Measurements from ENCODE around the gene CDS1. TPM values are rescaled to one million over a fixed set of nuclear protein-coding genes. Genes with fewer than 3 reads are reported as not detected.

The CDS1 gene
- total and polyA plus RNA-seq, 2 donors from 2014 or later: 13.5 to 18.8 TPM

- TF ChIP-seq CTCF (IDR thresholded peaks at IDR 0.05; ENCODE audit: borderline replicate concordance, extremely low read depth, insufficient read depth): no peak
- no peak overlapping the region for H3K27ac ChIP-seq (ENCODE audit: low read depth in 2 of 2, low read length in 2 of 2)
- DNase-seq (no peak), FAIRE-seq (no peak)
- intact Hi-C loops (cut with DNase I): no loop called here
- H3K9ac ChIP-seq (ENCODE audit: low read length in 3 of 3): no peak overlapping the region
- H3K36me3 ChIP-seq (ENCODE audit: control insufficient read depth in 2 of 3, insufficient read depth in 3 of 3, low read length in 3 of 3): peaks cover 0 to under 1% (median 0%) of the 10 kb centered on the region in 3 donors
- H3K9me3 ChIP-seq (ENCODE audit: control insufficient read depth in 2 of 3, insufficient read depth in 1 of 3, low read length in 3 of 3): no peaks in the 10 kb centered on the region
- H3K4me1 ChIP-seq (ENCODE audit: control insufficient read depth in 2 of 3, insufficient read depth in 2 of 3, low read depth in 1 of 3, low read length in 3 of 3): no peaks in the 10 kb centered on the region
- H3K4me3 ChIP-seq (ENCODE audit: low read length in 3 of 3): no peak overlapping the region
- H3K27me3 ChIP-seq (ENCODE audit: control insufficient read depth, insufficient read depth, low read length): no peaks in the 10 kb centered on the region
Measured at GRCh38 chr4:84644087-84644486, 61.2 kb downstream of the CDS1 start.

- Histone ChIP-seq H3K4me3 (ENCODE audit: low read length in 3 of 3) (no peak overlapping the region), H3K9me3 (ENCODE audit: control insufficient read depth in 2 of 3, insufficient read depth in 1 of 3, low read length in 3 of 3) (no peaks in the 10 kb centered on the region), H3K27ac (ENCODE audit: low read depth in 2 of 2, low read length in 2 of 2) (no peak overlapping the region), H3K4me1 (ENCODE audit: control insufficient read depth in 2 of 3, insufficient read depth in 2 of 3, low read depth in 1 of 3, low read length in 3 of 3) (no peaks in the 10 kb centered on the region), H3K27me3 (ENCODE audit: control insufficient read depth, insufficient read depth, low read length) (no peaks in the 10 kb centered on the region), H3K9ac (ENCODE audit: low read length in 3 of 3) (no peak overlapping the region), H3K36me3 (ENCODE audit: control insufficient read depth in 2 of 3, insufficient read depth in 3 of 3, low read length in 3 of 3) (peaks cover 0 to 6% (median 0%) of the 10 kb centered on the region in 3 donors)
- TF ChIP-seq CTCF (IDR thresholded peaks at IDR 0.05; ENCODE audit: borderline replicate concordance, extremely low read depth, insufficient read depth): no peak
- DNase-seq: no peak
- no peak for FAIRE-seq
- intact Hi-C loops (cut with DNase I): no loop called here
Measured at GRCh38 chr4:84647312-84647884, 64.5 kb downstream of the CDS1 start.

GRCh38 chr4:84648178-84648577 is 65.3 kb downstream of the CDS1 start:
- H3K4me3 ChIP-seq (ENCODE audit: low read length in 3 of 3): no peak overlapping the region
- intact Hi-C loops (cut with DNase I): no loop called here
- no peak overlapping the region for H3K27ac ChIP-seq (ENCODE audit: low read depth in 2 of 2, low read length in 2 of 2)
- H3K9ac ChIP-seq (ENCODE audit: low read length in 3 of 3): no peak overlapping the region
- no peaks in the 10 kb centered on the region for H3K27me3 ChIP-seq (ENCODE audit: control insufficient read depth, insufficient read depth, low read length)
- FAIRE-seq (no peak), DNase-seq (no peak)
- H3K9me3 ChIP-seq (ENCODE audit: control insufficient read depth in 2 of 3, insufficient read depth in 1 of 3, low read length in 3 of 3): no peaks in the 10 kb centered on the region
- TF ChIP-seq CTCF (IDR thresholded peaks at IDR 0.05; ENCODE audit: borderline replicate concordance, extremely low read depth, insufficient read depth): no peak
- H3K4me1 ChIP-seq (ENCODE audit: control insufficient read depth in 2 of 3, insufficient read depth in 2 of 3, low read depth in 1 of 3, low read length in 3 of 3): no peaks in the 10 kb centered on the region
- peaks cover 0 to 6% (median 0%) of the 10 kb centered on the region in 3 donors for H3K36me3 ChIP-seq (ENCODE audit: control insufficient read depth in 2 of 3, insufficient read depth in 3 of 3, low read length in 3 of 3)
